BJ (cell line): Measurements from ENCODE around the gene ZNF536. TPM values are rescaled to one million over a fixed set of nuclear protein-coding genes. Genes with fewer than 3 reads are reported as not detected.

Experiments
- CTCF ChIA-PET: fragments of 350-600 bp; formaldehyde crosslinking; extraction: SDS; loops from one replicate; lab custom pipeline; 2021; ENCODE audit warnings: antibody characterized with exemption, inconsistent platforms; lab: Yijun Ruan, JAX
- POLR2A ChIA-PET: fragments of 300-600 bp; sonication (Branson Sonifier 250); formaldehyde crosslinking; extraction: SDS; loops from one replicate; lab custom pipeline; 2021; ENCODE audit warnings: antibody characterized with exemption; lab: Charles Lee
- DNase-seq: peaks from one replicate; pipeline ENCODE4 v3.0.0-alpha.2; 2011; ENCODE audit warnings: low read depth
- H3K27me3 ChIP-seq: 2 replicates; pipeline ENCODE4 v1.6.0; 2011; ENCODE audit warnings: low read length; ENCODE audit not compliant: control insufficient read depth, insufficient read depth
- H3K36me3 ChIP-seq: 2 replicates; pipeline ENCODE4 v1.5.1; 2011; ENCODE audit warnings: low read length; ENCODE audit not compliant: control insufficient read depth, insufficient read depth
- H3K4me3 ChIP-seq: 2 replicates; pipeline ENCODE4 v1.5.1; 2011; ENCODE audit warnings: low read depth, mild to moderate bottlenecking, control low read depth, low read length
- CTCF ChIP-seq: IDR thresholded peaks from 2 replicates; pipeline ENCODE4 v1.5.1; 2011; ENCODE audit warnings: low read depth, mild to moderate bottlenecking, control low read depth, inconsistent platforms, low read length, moderate library complexity; ENCODE audit not compliant: insufficient read depth
- polyA plus RNA-seq: library from polyadenylated mRNA; depleted of rRNA; stranded (reverse); fragments of >200 nt; gene quantifications from 2 replicates; pipeline ENCODE4 v1.2.3, GENCODE V29; 2011

The ZNF536 gene
- polyA plus RNA-seq, 1 experiment = not detected

GRCh38 chr19:30570194-30570593 lies 198.0 kb downstream of the ZNF536 start:
- CTCF ChIA-PET = no interaction called here
- no peak for TF ChIP-seq CTCF
- Histone ChIP-seq H3K36me3 (no peaks in the 10 kb centered on the region), H3K4me3 (no peak overlapping the region), H3K27me3 (no peaks in the 10 kb centered on the region)
- no peak for DNase-seq
- POLR2A ChIA-PET = no interaction called here

DNA sequence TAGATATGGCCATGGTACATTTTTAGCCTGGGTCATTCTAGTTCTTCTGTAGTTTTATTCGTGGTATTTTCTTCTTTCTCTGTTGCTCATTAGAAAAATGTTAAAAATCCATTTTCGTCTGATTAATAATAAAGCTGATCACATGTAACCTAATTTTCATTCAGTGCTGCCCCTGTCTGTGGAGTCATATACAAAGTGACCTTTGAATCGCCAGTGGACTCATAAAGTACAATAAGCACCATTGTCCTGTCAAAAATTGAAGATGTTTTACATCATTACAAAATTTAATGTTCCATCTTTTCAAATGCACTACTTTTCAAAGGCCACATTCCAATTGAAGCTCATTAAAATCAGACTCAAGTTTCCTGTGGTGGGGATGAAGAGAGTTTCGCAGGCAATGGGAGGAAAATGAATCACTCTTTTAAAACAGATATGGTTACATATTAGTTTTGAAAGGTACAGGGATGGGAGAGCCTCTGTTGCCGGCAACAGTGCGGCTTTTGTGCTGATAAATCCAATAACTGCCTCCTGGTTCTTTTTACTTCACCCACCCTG lies 205.4 kb downstream of the ZNF536 start:
- ChIA-PET POLR2A (no interaction called here), CTCF (no interaction called here)
- H3K4me3 ChIP-seq = no peak overlapping the region
- H3K27me3 ChIP-seq = no peaks in the 10 kb centered on the region
- TF ChIP-seq CTCF = no peak
- no peaks in the 10 kb centered on the region for H3K36me3 ChIP-seq
- DNase-seq = no peak

DNA sequence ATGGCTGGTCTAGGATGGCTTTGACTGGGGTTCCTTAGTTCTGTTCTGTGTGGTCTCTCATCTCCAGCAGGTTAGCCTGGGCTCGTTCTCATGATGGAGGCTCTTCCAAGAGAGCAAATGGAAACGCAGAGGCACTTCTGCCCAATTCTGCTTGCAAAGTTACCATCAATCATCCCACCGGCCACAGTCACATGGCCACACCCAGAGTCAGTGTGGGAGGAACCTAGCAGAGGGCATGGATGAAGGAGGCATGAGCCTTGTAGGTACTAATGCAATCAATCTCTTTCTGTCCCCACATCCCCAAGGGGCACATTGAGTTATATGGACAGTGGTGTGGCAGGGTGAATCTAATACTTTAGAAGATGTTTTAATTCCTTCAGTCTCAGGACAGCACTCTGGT lies 207.2 kb downstream of the ZNF536 start:
- ChIA-PET POLR2A (no interaction called here), CTCF (interaction anchor here (0.8 kb wide), 1 partner anchor 9 kb away, joined by 5 read pairs; no protein-coding TSS in a partner anchor)
- no peaks in the 10 kb centered on the region for H3K27me3 ChIP-seq
- no peak overlapping the region for H3K4me3 ChIP-seq
- no peak for TF ChIP-seq CTCF
- H3K36me3 ChIP-seq = no peaks in the 10 kb centered on the region
- no peak for DNase-seq

- no peak for TF ChIP-seq CTCF
- Histone ChIP-seq H3K4me3 (no peak overlapping the region), H3K36me3 (no peaks in the 10 kb centered on the region), H3K27me3 (no peaks in the 10 kb centered on the region)
- DNase-seq = no peak
- CTCF ChIA-PET = no interaction called here
- POLR2A ChIA-PET = no interaction called here
Measured at GRCh38 chr19:30580673-30581072, 208.5 kb downstream of the ZNF536 start.

- Histone ChIP-seq H3K36me3 (no peaks in the 10 kb centered on the region), H3K27me3 (no peaks in the 10 kb centered on the region), H3K4me3 (no peak overlapping the region)
- TF ChIP-seq CTCF = no peak
- POLR2A ChIA-PET = no interaction called here
- CTCF ChIA-PET = interaction anchor here (1.1 kb wide), 1 partner anchor 12 kb away, joined by 4 read pairs; no protein-coding TSS in a partner anchor
- no peak for DNase-seq
Measured at GRCh38 chr19:30584090-30584489, 211.9 kb downstream of the ZNF536 start.
